GM06990 (cell line): Measurements from ENCODE around the gene GAGE10.

Experiments used
- DNase-seq: peaks from one replicate; pipeline ENCODE4 v3.0.0-alpha.2; 2011; ENCODE audit not compliant: insufficient read length; ENCODE audit errors: extremely low read depth
- H3K27me3 ChIP-seq: replicated peaks from 2 replicates; pipeline ENCODE4 v1.6.0; 2011; ENCODE audit warnings: low read length; ENCODE audit not compliant: control insufficient read depth, insufficient read depth
- H3K36me3 ChIP-seq: 2 replicates; pipeline ENCODE4 v1.5.1; 2011; ENCODE audit warnings: low read length; ENCODE audit not compliant: control insufficient read depth, insufficient read depth
- H3K4me3 ChIP-seq: replicated peaks from 2 replicates; pipeline ENCODE4 v1.5.1; 2011; ENCODE audit warnings: low read depth, mild to moderate bottlenecking, control low read depth, low read length
- CTCF ChIP-seq: IDR thresholded peaks from 2 replicates; pipeline ENCODE4 v1.5.1; 2011; ENCODE audit warnings: low read length, control low read depth, mild to moderate bottlenecking, inconsistent platforms; ENCODE audit not compliant: insufficient read depth, poor library complexity, severe bottlenecking

The GAGE10 gene

GRCh38 chrX:49303346-49303745 is at the start of gene GAGE10:
Gene GAGE10, plus strand, starts transcription at chrX:49303646. Its CDS starts 1,214 bp downstream, at chrX:49304860.
- Histone ChIP-seq H3K4me3 (no peak within 1 kb of the TSS), H3K36me3 (no peaks in the 10 kb centered on the region), H3K27me3 (no peaks in the 10 kb centered on the region)
- no peak for DNase-seq
- no peak for TF ChIP-seq CTCF

- Histone ChIP-seq H3K36me3 (no peaks in the 10 kb centered on the region), H3K4me3 (no peak overlapping the region), H3K27me3 (no peaks in the 10 kb centered on the region)
- DNase-seq: no peak
- TF ChIP-seq CTCF: no peak
Measured at GRCh38 chrX:49254639-49255038, 48.8 kb upstream of the GAGE10 start.

- Histone ChIP-seq H3K36me3 (no peaks in the 10 kb centered on the region), H3K27me3 (no peaks in the 10 kb centered on the region), H3K4me3 (no peak overlapping the region)
- no peak for TF ChIP-seq CTCF
- DNase-seq: no peak
Measured at GRCh38 chrX:49256268-49256995, 47.0 kb upstream of the GAGE10 start.

- no peak for TF ChIP-seq CTCF
- Histone ChIP-seq H3K36me3 (no peaks in the 10 kb centered on the region), H3K27me3 (no peaks in the 10 kb centered on the region), H3K4me3 (no peak overlapping the region)
- no peak for DNase-seq
Measured at GRCh38 chrX:49257074-49257790, 46.2 kb upstream of the GAGE10 start.

GRCh38 chrX:49257846-49258748 is 45.3 kb upstream of the GAGE10 start:
- no peak for TF ChIP-seq CTCF
- H3K36me3 ChIP-seq: no peaks in the 10 kb centered on the region
- H3K27me3 ChIP-seq: no peaks in the 10 kb centered on the region
- no peak for DNase-seq
- no peak overlapping the region for H3K4me3 ChIP-seq
